Activated CD4-positive, CD25-positive, alpha-beta regulatory T cell (primary cell): ENCODE data around the gene IL37.
A peak's percentile ranks its signal among the peaks of the same experiment; 100 is the strongest.
"Not testable (repeated sequence)": the region's sequence is repeated elsewhere in the genome, so short reads cannot be mapped to it uniquely, and the experiment has no call there.

Experiments
- DNase-seq, 4 experiments: peaks; one replicate each; lab custom pipeline; 2025; lab: John Stamatoyannopoulos, UW

The IL37 gene

GRCh38 chr2:112923237-112923966 lies 12.4 kb downstream of the IL37 start:
- no peak for DNase-seq

GRCh38 chr2:112923967-112924338 lies 13.0 kb downstream of the IL37 start:
- no peak for DNase-seq

- DNase-seq = no peak
Measured at GRCh38 chr2:112924360-112924759, 13.4 kb downstream of the IL37 start.

GRCh38 chr2:112924821-112925220 lies 13.9 kb downstream of the IL37 start:
- DNase-seq = no peak

- no peak for DNase-seq
Measured at GRCh38 chr2:112926707-112927106, 15.7 kb downstream of the IL37 start.

- DNase-seq = no peak
Measured at GRCh38 chr2:112927745-112928144, 16.8 kb downstream of the IL37 start.

GRCh38 chr2:112933261-112933660 lies 22.3 kb downstream of the IL37 start:
- DNase-seq = no peak

GRCh38 chr2:112934117-112934516 lies 23.2 kb downstream of the IL37 start:
- not testable (repeated sequence) for DNase-seq

- no peak for DNase-seq
Measured at GRCh38 chr2:112936927-112937232, 25.9 kb downstream of the IL37 start.

- no peak for DNase-seq
Measured at GRCh38 chr2:112938904-112939303, 27.9 kb downstream of the IL37 start.

- DNase-seq = no peak
Measured at GRCh38 chr2:112939425-112939824, 28.5 kb downstream of the IL37 start.

- DNase-seq = no peak
Measured at GRCh38 chr2:112940859-112941625, 30.1 kb downstream of the IL37 start.

GRCh38 chr2:112941753-112942653 lies 31.0 kb downstream of the IL37 start:
- peak in 3 of 4 experiments; percentile 10 to 37 (median 26) for DNase-seq

- no peak for DNase-seq
Measured at GRCh38 chr2:112942654-112943002, 31.7 kb downstream of the IL37 start.

- DNase-seq = no peak
Measured at GRCh38 chr2:112944971-112945370, 34.0 kb downstream of the IL37 start.

- no peak for DNase-seq
Measured at GRCh38 chr2:112946086-112946485, 35.1 kb downstream of the IL37 start.

GRCh38 chr2:112947374-112947773 lies 36.4 kb downstream of the IL37 start:
- DNase-seq = no peak

GRCh38 chr2:112949456-112949855 lies 38.5 kb downstream of the IL37 start:
- DNase-seq = no peak

GRCh38 chr2:112954364-112954763 lies 43.4 kb downstream of the IL37 start:
- DNase-seq = no peak

- DNase-seq = no peak
Measured at GRCh38 chr2:112957511-112957910, 46.5 kb downstream of the IL37 start.

GRCh38 chr2:112958428-112959108 lies 47.6 kb downstream of the IL37 start:
- DNase-seq = peak in 1 of 4 experiments; percentile 8
